SK-N-SH (cell line): ENCODE measurements around the gene C1QC. TPM values are rescaled to one million over a fixed set of nuclear protein-coding genes. Genes with fewer than 3 reads are reported as not detected.

Experiments
- CTCF ChIA-PET: fragments of 300-600, 350-600 bp; formaldehyde crosslinking; extraction: SDS; loops from one replicate; lab custom pipeline; 2021; lab: Yijun Ruan, JAX
- POLR2A ChIA-PET: fragments of 350-600 bp; sonication (Branson Sonifier 250); formaldehyde crosslinking; extraction: SDS; loops from one replicate; lab custom pipeline; 2020; ENCODE audit warnings: antibody characterized with exemption, inconsistent platforms; lab: Yijun Ruan, JAX
- DNase-seq: peaks from one replicate; pipeline ENCODE4 v3.0.0; 2012
- H2AFZ ChIP-seq: fragments of 200-600 bp; sonication (generic); 2 replicates; pipeline ENCODE4 v1.8.1; 2016; ENCODE audit warnings: antibody characterized with exemption, mild to moderate bottlenecking, low read depth
- H3F3A ChIP-seq: fragments of 200-600 bp; sonication (generic); replicated peaks from 2 replicates; pipeline ENCODE3; 2016; ENCODE audit warnings: antibody characterized with exemption, mild to moderate bottlenecking; ENCODE audit not compliant: insufficient read depth
- H3K27ac ChIP-seq, 2 experiments: fragments of 200-500 bp in 1 of 2; fragments of 200-600 bp in 1 of 2; sonication (Bioruptor generic) in 1 of 2; sonication (generic), shearing (Covaris generic) in 1 of 2; 2 replicates each; pipeline versions ENCODE4 v1.5.1 to v1.6.1; 2014 to 2016; ENCODE audit warnings: low read depth in 2 of 2, inconsistent platforms in 1 of 2, low read length in 1 of 2, mild to moderate bottlenecking in 1 of 2, mixed read lengths in 1 of 2
- H3K27me3 ChIP-seq: fragments of 200-600 bp; sonication (generic), shearing (Covaris generic); 2 replicates; pipeline ENCODE4 v1.6.1; 2016; ENCODE audit warnings: mixed run types; ENCODE audit not compliant: insufficient read depth
- H3K36me3 ChIP-seq, 2 experiments: fragments of 200-500 bp in 1 of 2; fragments of 200-600 bp in 1 of 2; sonication (Bioruptor generic) in 1 of 2; sonication (generic) in 1 of 2; replicated peaks in 1 of 2; 2 replicates each; pipeline versions ENCODE3 to v1.5.1; 2014 to 2016; ENCODE audit warnings: low read length in 1 of 2, mild to moderate bottlenecking in 1 of 2; ENCODE audit not compliant: insufficient read depth in 2 of 2, control insufficient read depth in 1 of 2
- H3K4me1 ChIP-seq, 2 experiments: fragments of 200-500 bp in 1 of 2; fragments of 200-600 bp in 1 of 2; sonication (Bioruptor generic) in 1 of 2; sonication (generic), shearing (Covaris generic) in 1 of 2; 2 replicates each; pipeline versions ENCODE4 v1.5.1 to v1.6.1; 2014 to 2016; ENCODE audit warnings: low read depth in 1 of 2, low read length in 1 of 2, mixed run types in 1 of 2; ENCODE audit not compliant: insufficient read depth in 2 of 2, control insufficient read depth in 1 of 2
- H3K4me2 ChIP-seq: fragments of 200-600 bp; sonication (generic), shearing (Covaris generic); 2 replicates; pipeline ENCODE4 v1.6.1; 2017; ENCODE audit warnings: mixed run types
- H3K4me3 ChIP-seq, 2 experiments: fragments of 200-500 bp in 1 of 2; fragments of 200-600 bp in 1 of 2; sonication (Bioruptor generic) in 1 of 2; sonication (generic), shearing (Covaris generic) in 1 of 2; 2 replicates each; pipeline versions ENCODE4 v1.5.1 to v1.8.1; 2014 to 2016; ENCODE audit warnings: low read depth in 2 of 2, inconsistent platforms in 1 of 2, low read length in 1 of 2, mild to moderate bottlenecking in 1 of 2, mixed read lengths in 1 of 2, moderate library complexity in 1 of 2
- H3K79me2 ChIP-seq: fragments of 200-600 bp; sonication (generic); 2 replicates; pipeline ENCODE4 v1.8.1; 2017; ENCODE audit warnings: mild to moderate bottlenecking; ENCODE audit not compliant: insufficient read depth
- H3K9ac ChIP-seq: fragments of 200-600 bp; sonication (generic); 2 replicates; pipeline ENCODE4 v1.6.1; 2017; ENCODE audit warnings: mixed run types
- H3K9me2 ChIP-seq: fragments of 200-600 bp; sonication (generic); 2 replicates; pipeline ENCODE4 v1.6.1; 2017; ENCODE audit warnings: mixed run types
- H3K9me3 ChIP-seq: fragments of 200-600 bp; sonication (generic); 2 replicates; pipeline ENCODE4 v1.6.1; 2017; ENCODE audit warnings: mixed run types, mild to moderate bottlenecking, moderate library complexity
- H4K20me1 ChIP-seq: fragments of 200-600 bp; sonication (generic); 2 replicates; pipeline ENCODE4 v1.6.1; 2017; ENCODE audit warnings: mild to moderate bottlenecking, mixed run types; ENCODE audit not compliant: insufficient read depth
- FOSL2 ChIP-seq: IDR thresholded peaks from 2 replicates; pipeline ENCODE4 v1.4.0; 2012; ENCODE audit warnings: low read depth, mild to moderate bottlenecking, moderate library complexity, borderline replicate concordance
- FOXM1 ChIP-seq: IDR thresholded peaks from 2 replicates; pipeline ENCODE4 v1.4.0; 2012; ENCODE audit warnings: low read depth, mild to moderate bottlenecking
- GABPA ChIP-seq: IDR thresholded peaks from 2 replicates; pipeline ENCODE4 v1.4.0; 2012; ENCODE audit warnings: low read depth, mild to moderate bottlenecking
- GATA2 ChIP-seq: sonication (generic); formaldehyde crosslinking; IDR thresholded peaks from 2 replicates; pipeline ENCODE4 v1.5.0; 2020; ENCODE audit warnings: mild to moderate bottlenecking, missing genetic modification reagents
- JUND ChIP-seq: IDR thresholded peaks from 2 replicates; pipeline ENCODE4 v1.4.0; 2012
- MEF2A ChIP-seq: IDR thresholded peaks from 2 replicates; pipeline ENCODE4 v1.4.0; 2012; ENCODE audit warnings: low read depth, borderline replicate concordance
- MXI1 ChIP-seq: IDR thresholded peaks from 2 replicates; pipeline ENCODE4 v1.6.1; 2012; ENCODE audit warnings: mild to moderate bottlenecking, low read depth, low read length, improper control_type of control experiment
- NRF1 ChIP-seq: IDR thresholded peaks from 2 replicates; pipeline ENCODE4 v1.6.1; 2012; ENCODE audit warnings: low read depth, mild to moderate bottlenecking, low read length
- PBX3 ChIP-seq: IDR thresholded peaks from 2 replicates; pipeline ENCODE4; 2012
- POLR2AphosphoS5 ChIP-seq: IDR thresholded peaks from 2 replicates; pipeline ENCODE4 v1.6.1; 2012; ENCODE audit warnings: low read depth, low read length
- RFX5 ChIP-seq: IDR thresholded peaks from 2 replicates; pipeline ENCODE4 v1.6.1; 2012; ENCODE audit warnings: mild to moderate bottlenecking, improper control_type of control experiment, low read length
- RXRA ChIP-seq: IDR thresholded peaks from 2 replicates; pipeline ENCODE4 v1.4.0; 2012; ENCODE audit warnings: low read depth, mild to moderate bottlenecking, borderline replicate concordance
- SIN3A ChIP-seq: IDR thresholded peaks from 2 replicates; pipeline ENCODE4 v1.6.1; 2012; ENCODE audit warnings: low read depth, mild to moderate bottlenecking, low read length, moderate library complexity, borderline replicate concordance
- YY1 ChIP-seq: IDR thresholded peaks from 2 replicates; pipeline ENCODE4 v1.4.0; 2012; ENCODE audit warnings: low read depth, mild to moderate bottlenecking
- ZBTB33 ChIP-seq: IDR thresholded peaks from 2 replicates; pipeline ENCODE4 v1.4.0; 2012; ENCODE audit warnings: low read depth, borderline replicate concordance
- WGBS: methylation state at CpG from one replicate; pipeline ENCODE4 v1.1.6; 2017; ENCODE audit warnings: low lambda C conversion rate; 5-methylcytosine and 5-hydroxymethylcytosine counted together
- polyA plus RNA-seq, 3 experiments: library from polyadenylated mRNA; depleted of rRNA; stranded (reverse); fragments of >200 nt; gene quantifications; 2 replicates each; pipeline ENCODE4 v1.2.3, GENCODE V29; 2012
- TF ChIP-seq, protein P1 (sequence below): fragments of 150-350 bp; IDR thresholded peaks from 2 replicates; pipeline ENCODE4 v1.6.1; 2016; ENCODE audit warnings: mild to moderate bottlenecking, low read depth, low read length
- TF ChIP-seq, protein P2 (sequence below): IDR thresholded peaks from 2 replicates; pipeline ENCODE4 v1.4.0; 2012; ENCODE audit warnings: low read depth, borderline replicate concordance

C1QC gene
- polyA plus RNA-seq, 1 of the 3 experiments (the other 2 are of a cell fraction), result not detected

DNA sequence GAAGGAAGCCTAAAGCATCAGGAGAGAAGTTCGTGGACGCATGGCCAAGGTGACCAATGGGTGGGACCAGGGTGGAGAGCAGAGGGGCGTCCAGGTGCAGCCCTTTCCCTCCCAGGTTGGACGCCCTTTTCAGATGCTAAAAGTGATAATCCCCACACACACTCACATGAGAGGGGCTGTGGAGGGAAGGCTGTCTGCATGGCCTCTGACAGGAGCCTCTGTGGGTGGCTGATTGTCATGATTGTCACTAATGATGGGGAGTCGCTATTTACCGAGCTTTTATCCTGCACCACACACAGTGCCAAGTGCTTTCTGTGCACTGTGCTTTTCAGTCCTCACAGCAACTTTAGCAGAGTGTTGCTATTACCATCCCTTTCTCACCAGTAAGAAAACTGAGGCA, 34.1 kb upstream of the C1QC start:
- Histone ChIP-seq H3K9me2 (no peaks in the 10 kb centered on the region), H3K4me1 (peaks cover 0 to 4% of the 10 kb centered on the region in 2 experiments; a peak in 1 of 4 replicates), H3K9me3 (no peaks in the 10 kb centered on the region), H3K27ac (no peak overlapping the region), H3F3A (no peaks in the 10 kb centered on the region), H4K20me1 (no peaks in the 10 kb centered on the region), H3K36me3 (no peaks in the 10 kb centered on the region), H3K9ac (no peak overlapping the region), H3K27me3 (no peaks in the 10 kb centered on the region; the same call in 1 of the 2 replicates), H3K79me2 (no peaks in the 10 kb centered on the region), H3K4me2 (no peak overlapping the region), H3K4me3 (no peak overlapping the region), H2AFZ (no peak overlapping the region)
- CTCF ChIA-PET, result no interaction called here
- DNase-seq, result no peak
- POLR2A ChIA-PET, result no interaction called here
- 23% methylated on average over 4 of the region's 6 CpGs for WGBS
- TF ChIP-seq PBX3 (no peak), YY1 (no peak), GATA2 (CRISPR knock-in tag) (no peak), FOXM1 (no peak), SIN3A (no peak), MXI1 (no peak), GABPA (no peak), NRF1 (no peak), POLR2AphosphoS5 (no peak), ZBTB33 (no peak), MEF2A (no peak), JUND (no peak), FOSL2 (no peak), RFX5 (no peak), RXRA (no peak)
- TF ChIP-seq, protein P1, sequence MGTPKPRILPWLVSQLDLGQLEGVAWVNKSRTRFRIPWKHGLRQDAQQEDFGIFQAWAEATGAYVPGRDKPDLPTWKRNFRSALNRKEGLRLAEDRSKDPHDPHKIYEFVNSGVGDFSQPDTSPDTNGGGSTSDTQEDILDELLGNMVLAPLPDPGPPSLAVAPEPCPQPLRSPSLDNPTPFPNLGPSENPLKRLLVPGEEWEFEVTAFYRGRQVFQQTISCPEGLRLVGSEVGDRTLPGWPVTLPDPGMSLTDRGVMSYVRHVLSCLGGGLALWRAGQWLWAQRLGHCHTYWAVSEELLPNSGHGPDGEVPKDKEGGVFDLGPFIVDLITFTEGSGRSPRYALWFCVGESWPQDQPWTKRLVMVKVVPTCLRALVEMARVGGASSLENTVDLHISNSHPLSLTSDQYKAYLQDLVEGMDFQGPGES, result no peak
- TF ChIP-seq, protein P2, sequence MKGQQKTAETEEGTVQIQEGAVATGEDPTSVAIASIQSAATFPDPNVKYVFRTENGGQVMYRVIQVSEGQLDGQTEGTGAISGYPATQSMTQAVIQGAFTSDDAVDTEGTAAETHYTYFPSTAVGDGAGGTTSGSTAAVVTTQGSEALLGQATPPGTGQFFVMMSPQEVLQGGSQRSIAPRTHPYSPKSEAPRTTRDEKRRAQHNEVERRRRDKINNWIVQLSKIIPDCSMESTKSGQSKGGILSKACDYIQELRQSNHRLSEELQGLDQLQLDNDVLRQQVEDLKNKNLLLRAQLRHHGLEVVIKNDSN, result no peak
